Tibial nerve (tissue), 4 donors: ENCODE measurements around the gene LZTFL1.

Experiments
- CTCF ChIP-seq, 5 experiments: fragments of 200-600 bp in 3 of 5; fragments of 450-650 bp in 2 of 5; sonication (generic) in 3 of 5; IDR thresholded peaks; one replicate each; pipeline ENCODE4 v1.5.1; 2016 to 2019; ENCODE audit warnings: antibody characterized with exemption in 5 of 5, mild to moderate bottlenecking in 3 of 5, moderate library complexity in 2 of 5
- EP300 ChIP-seq, 2 donors: sonication (generic); formaldehyde crosslinking; IDR thresholded peaks; one replicate each; pipeline ENCODE4 v1.6.1; 2017; ENCODE audit warnings: antibody characterized with exemption in 2 of 2, mild to moderate bottlenecking in 1 of 2
- POLR2A ChIP-seq, 2 donors: fragments of 450-650 bp; IDR thresholded peaks; one replicate each; pipeline ENCODE4 v1.6.1; 2017; ENCODE audit warnings: antibody characterized with exemption in 2 of 2, mild to moderate bottlenecking in 2 of 2, moderate library complexity in 2 of 2

GRCh38 chr3:45787551-45787950 lies 54.4 kb downstream of the LZTFL1 start:
- TF ChIP-seq POLR2A (IDR thresholded peaks at IDR 0.05), result no peak
- no peak for TF ChIP-seq CTCF (IDR thresholded peaks at IDR 0.05)
- TF ChIP-seq EP300 (IDR thresholded peaks at IDR 0.05), result no peak
